HCT116 (cell line): ENCODE measurements around the gene CAMK1D. TPM values are rescaled to one million over a fixed set of nuclear protein-coding genes. Genes with fewer than 3 reads are reported as not detected.
A peak's percentile ranks its signal among the peaks of the same experiment; 100 is the strongest.

Experiments used
- ATAC-seq: fragments of 200-7000 bp; cut with Tn5 transposase; 2 replicates; pipeline ENCODE4 v1.9.1; 2020; ENCODE audit warnings: mild to moderate bottlenecking, moderate library complexity
- BruUV-seq: library from RNA; stranded (reverse); fragments of 400-500 nt; replicated peaks from 2 replicates; lab custom pipeline; 2021; lab: Mats Ljungman, UMichigan
- CTCF ChIA-PET: fragments of 300-600 bp; sonication (Branson Sonifier 250); formaldehyde crosslinking; loops from one replicate; lab custom pipeline; 2021; ENCODE audit warnings: antibody characterized with exemption; lab: Charles Lee
- POLR2A ChIA-PET: fragments of 300-600, 350-600 bp; sonication (Branson Sonifier 250); formaldehyde crosslinking; loops from one replicate; lab custom pipeline; 2021; ENCODE audit warnings: antibody characterized with exemption; lab: Charles Lee
- RAD21 ChIA-PET, 2 experiments: fragments of 300-600 bp; sonication (Branson Sonifier 250); formaldehyde crosslinking; loops; one replicate each; lab custom pipeline; 2023; ENCODE audit warnings: low total read pairs in 2 of 2; ENCODE audit not compliant: uncharacterized antibody in 2 of 2, unreplicated experiment in 2 of 2, low non-redundant PET in 1 of 2; lab: Charles Lee
- DNase-seq: peaks from one replicate; pipeline ENCODE4 v3.0.0-alpha.2; 2010; ENCODE audit warnings: low read depth, low spot score
- H2AFZ ChIP-seq: fragments of 200-600 bp; shearing (Covaris generic), sonication (generic); 2 replicates; pipeline ENCODE4 v1.6.1; 2017; ENCODE audit warnings: low read depth, mixed run types, mixed read lengths, antibody characterized with exemption, low read length; ENCODE audit not compliant: poor library complexity, severe bottlenecking
- H3K27ac ChIP-seq: 2 replicates; pipeline ENCODE4 v1.5.1; 2012; ENCODE audit warnings: low read depth, low read length
- H3K27me3 ChIP-seq: fragments of 200-600 bp; sonication (generic); 2 replicates; pipeline ENCODE4 v1.6.1; 2016; ENCODE audit warnings: mixed run types, low read length, mixed read lengths; ENCODE audit not compliant: insufficient read depth
- H3K36me3 ChIP-seq, 2 experiments: fragments of 200-500 bp in 1 of 2; fragments of 200-600 bp in 1 of 2; sonication (Bioruptor generic) in 1 of 2; sonication (generic) in 1 of 2; 2 replicates each; pipeline versions ENCODE4 v1.5.1 to v1.6.1; 2014 to 2016; ENCODE audit warnings: low read length in 2 of 2, inconsistent platforms in 1 of 2, mixed read lengths in 1 of 2, mixed run types in 1 of 2; ENCODE audit not compliant: insufficient read depth in 2 of 2, control insufficient read depth in 1 of 2
- H3K4me1 ChIP-seq, 2 experiments: fragments of 200-600 bp in 1 of 2; sonication (generic) in 1 of 2; 2 replicates each; pipeline versions ENCODE4 v1.5.1 to v1.6.1; 2012 to 2017; ENCODE audit warnings: low read length in 2 of 2, inconsistent platforms in 1 of 2, mild to moderate bottlenecking in 1 of 2, mixed read lengths in 1 of 2, mixed run types in 1 of 2, moderate library complexity in 1 of 2; ENCODE audit not compliant: insufficient read depth in 2 of 2, control insufficient read depth in 1 of 2
- H3K4me2 ChIP-seq: fragments of 200-600 bp; sonication (generic); 2 replicates; pipeline ENCODE4 v1.6.1; 2017; ENCODE audit warnings: mixed run types, low read length, mixed read lengths
- H3K4me3 ChIP-seq, 2 experiments: fragments of 200-600 bp in 1 of 2; sonication (generic) in 1 of 2; replicated peaks in 1 of 2; 2 replicates each; pipeline ENCODE4 v1.5.1; 2011 to 2016; ENCODE audit warnings: low read length in 2 of 2, control low read depth in 1 of 2, low read depth in 1 of 2, mild to moderate bottlenecking in 1 of 2, mixed read lengths in 1 of 2, mixed run types in 1 of 2
- H3K79me2 ChIP-seq: fragments of 200-600 bp; sonication (generic); 2 replicates; pipeline ENCODE4 v1.6.1; 2017; ENCODE audit warnings: mild to moderate bottlenecking, mixed run types, low read length, moderate library complexity, mixed read lengths; ENCODE audit not compliant: insufficient read depth
- H3K9ac ChIP-seq: fragments of 200-600 bp; sonication (generic); 2 replicates; pipeline ENCODE4 v1.6.1; 2016; ENCODE audit warnings: low read length, mixed read lengths
- H3K9me2 ChIP-seq: fragments of 200-600 bp; sonication (generic), shearing (Covaris generic); 2 replicates; pipeline ENCODE4 v1.6.1; 2017; ENCODE audit warnings: mixed run types, mild to moderate bottlenecking, moderate library complexity; ENCODE audit not compliant: insufficient read depth
- H3K9me3 ChIP-seq, 2 experiments: fragments of 200-500 bp in 1 of 2; fragments of 200-600 bp in 1 of 2; sonication (Bioruptor generic) in 1 of 2; sonication (generic) in 1 of 2; 2 replicates each; pipeline ENCODE4 v1.6.1; 2014 to 2017; ENCODE audit warnings: low read length in 2 of 2, mixed read lengths in 2 of 2, inconsistent platforms in 1 of 2, low read depth in 1 of 2, mild to moderate bottlenecking in 1 of 2, mixed run types in 1 of 2, moderate library complexity in 1 of 2; ENCODE audit not compliant: control insufficient read depth in 1 of 2, insufficient read depth in 1 of 2
- H4K20me1 ChIP-seq: fragments of 200-600 bp; sonication (generic), shearing (Covaris generic); 2 replicates; pipeline ENCODE4 v1.6.1; 2017; ENCODE audit warnings: mixed run types, mild to moderate bottlenecking, moderate library complexity; ENCODE audit not compliant: insufficient read depth
- ATF3 ChIP-seq: IDR thresholded peaks from 2 replicates; pipeline ENCODE4 v1.6.1; 2012
- CEBPB ChIP-seq: IDR thresholded peaks from 2 replicates; pipeline ENCODE4 v1.6.1; 2012; ENCODE audit warnings: low read depth
- CTCF ChIP-seq, 3 experiments: fragments of 200-600 bp in 1 of 3; sonication (generic) in 1 of 3; IDR thresholded peaks in 2 of 3; conservative IDR thresholded peaks in 1 of 3; 2 replicates each; pipeline ENCODE4 v1.5.1; 2012 to 2017; ENCODE audit warnings: low read depth in 2 of 3, low read length in 2 of 3, antibody characterized with exemption in 1 of 3, borderline replicate concordance in 1 of 3, control low read depth in 1 of 3, mild to moderate bottlenecking in 1 of 3, mixed read lengths in 1 of 3, mixed run types in 1 of 3, moderate library complexity in 1 of 3; ENCODE audit not compliant: insufficient read depth in 1 of 3
- EGR1 ChIP-seq: IDR thresholded peaks from 2 replicates; pipeline ENCODE4 v1.6.1; 2012; ENCODE audit warnings: low read depth
- EZH2phosphoT487 ChIP-seq: fragments of 200-600 bp; IDR thresholded peaks from 2 replicates; pipeline ENCODE4 v1.6.1; 2018; ENCODE audit warnings: antibody characterized with exemption, borderline replicate concordance
- FOSL1 ChIP-seq: IDR thresholded peaks from 2 replicates; pipeline ENCODE4 v1.6.1; 2012; ENCODE audit warnings: low read depth
- JUND ChIP-seq: IDR thresholded peaks from 2 replicates; pipeline ENCODE4 v1.6.1; 2012
- POLR2A ChIP-seq: IDR thresholded peaks from 2 replicates; pipeline ENCODE4 v1.7.0; 2011; ENCODE audit warnings: borderline replicate concordance; ENCODE audit not compliant: insufficient read depth, insufficient read length; ENCODE audit errors: extremely low read depth
- POLR2AphosphoS5 ChIP-seq: IDR thresholded peaks from 2 replicates; pipeline ENCODE4 v1.6.1; 2011; ENCODE audit warnings: mild to moderate bottlenecking, low read depth, low read length, moderate library complexity
- RAD21 ChIP-seq: IDR thresholded peaks from 2 replicates; pipeline ENCODE4 v1.6.1; 2012; ENCODE audit warnings: low read depth, mild to moderate bottlenecking
- REST ChIP-seq: IDR thresholded peaks from 2 replicates; pipeline ENCODE4 v1.6.1; 2012; ENCODE audit warnings: low read depth
- SP1 ChIP-seq: IDR thresholded peaks from 2 replicates; pipeline ENCODE4 v1.6.1; 2012; ENCODE audit warnings: low read depth
- ZBTB33 ChIP-seq: IDR thresholded peaks from 2 replicates; pipeline ENCODE4 v1.6.1; 2011; ENCODE audit warnings: mild to moderate bottlenecking, low read length, moderate library complexity; ENCODE audit not compliant: insufficient replicate concordance; ENCODE audit errors: extremely low read depth
- ZNF274 ChIP-seq: fragments of 200-500 bp; sonication (Bioruptor generic); IDR thresholded peaks from 2 replicates; pipeline ENCODE4 v1.6.1; 2014; ENCODE audit warnings: mild to moderate bottlenecking, low read depth, low read length, inconsistent platforms
- intact Hi-C: fragments of 100-400 bp; cut with micrococcal nuclease; formaldehyde crosslinking; loops from 2 replicates; pipeline ENCODE4 v1.10.0; 2022
- total RNA-seq: library from RNA; stranded (reverse); gene quantifications from one replicate; pipeline ENCODE4 v1.2.1, GENCODE V29; 2021; ENCODE audit not compliant: unreplicated experiment
- TF ChIP-seq, protein P1 (sequence below): IDR thresholded peaks from 2 replicates; pipeline ENCODE4 v1.6.1; 2012

Gene CAMK1D
- total RNA-seq, 1 experiment from 2014 or later, result 9.6 TPM

GRCh38 chr10:12707461-12708185 lies 358.3 kb downstream of the CAMK1D start (continued):
- no peak for TF ChIP-seq REST
- peak; percentile 53; the same call in 1 of the 2 replicates for TF ChIP-seq JUND
- TF ChIP-seq, all 23 proteins: peak for 9

DNA sequence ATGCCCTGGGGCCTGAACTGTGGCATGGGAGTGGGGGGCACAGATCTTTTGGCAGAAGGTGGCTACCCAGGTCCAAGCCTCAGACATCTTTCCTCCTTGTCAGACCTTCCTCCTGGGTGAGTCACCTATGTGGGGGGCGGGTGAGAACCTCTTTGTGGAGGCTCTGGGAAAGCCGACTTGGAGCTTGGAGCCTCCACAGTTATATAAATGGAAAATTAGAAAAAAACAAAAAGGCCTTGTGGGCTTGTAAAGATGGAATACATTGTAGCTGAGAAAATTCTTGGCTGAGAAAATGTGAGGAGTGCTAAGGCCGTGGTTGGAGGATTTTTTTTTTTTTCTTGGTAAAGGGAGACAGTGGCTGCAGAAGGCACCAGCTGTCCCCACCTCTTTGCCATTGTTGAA lies 359.7 kb downstream of the CAMK1D start:
- RAD21 ChIA-PET, result interaction anchor here in 1 of 2 experiments (1.1 to 1.2 kb wide), 2 partner anchors 444 to 494 kb away, joined by 3 read pairs; no protein-coding TSS in a partner anchor
- no peaks in the 10 kb centered on the region for H4K20me1 ChIP-seq
- H3K9me2 ChIP-seq, result no peaks in the 10 kb centered on the region
- H3K27ac ChIP-seq, result no peak overlapping the region
- H2AFZ ChIP-seq, result no peak overlapping the region
- H3K79me2 ChIP-seq, result no peaks in the 10 kb centered on the region
- peak overlapping the region; percentile 67 for H3K4me2 ChIP-seq
- no peaks in the 10 kb centered on the region for H3K27me3 ChIP-seq
- peaks cover 47 to 73% of the 10 kb centered on the region in 2 experiments for H3K4me1 ChIP-seq
- no peak for ATAC-seq
- intact Hi-C loops, result loop anchor here (5.0 kb wide), 1 partner anchor 362 kb away; the partner anchor contains the start of gene CAMK1D
- no TSS peak for BruUV-seq
- no peak for DNase-seq
- no peaks in the 10 kb centered on the region for H3K9me3 ChIP-seq
- no peak overlapping the region; the same call in 1 of the 2 replicates for H3K9ac ChIP-seq
- CTCF ChIA-PET, result interaction anchor here (0.8 to 3.8 kb wide), 6 partner anchors 9 to 579 kb away, joined by 3 to 32 read pairs (median 7); no protein-coding TSS in a partner anchor
- POLR2A ChIA-PET, result interaction anchor here (0.6 to 3.5 kb wide), 2 partner anchors 11 to 660 kb away, joined by 3 to 13 read pairs; no protein-coding TSS in a partner anchor
- H3K36me3 ChIP-seq, result no peaks in the 10 kb centered on the region
- H3K4me3 ChIP-seq, result 0 out of 4 replicates have a peak overlapping the region, but pooled peaks of 1 of the 2 experiments have one; percentile 3
- TF ChIP-seq EZH2phosphoT487, result no peak
- TF ChIP-seq JUND, result 0 out of 2 replicates have a peak, but pooled peaks have one; percentile 37
- no peak for TF ChIP-seq ZBTB33
- peak; percentile 64 for TF ChIP-seq FOSL1
- TF ChIP-seq POLR2AphosphoS5, result no peak
- TF ChIP-seq ZNF274, result no peak
- no peak for TF ChIP-seq EGR1
- TF ChIP-seq CTCF (IDR thresholded peaks at IDR 0.05 in 2 of 3, conservative IDR thresholded peaks at IDR 0.05 in 1 of 3; ENCODE audit: borderline replicate concordance in 1 of 3, insufficient read depth in 1 of 3, low read depth in 2 of 3, low read length in 2 of 3), result no peak
- TF ChIP-seq POLR2A, result no peak
- no peak for TF ChIP-seq CEBPB
- no peak for TF ChIP-seq SP1
- TF ChIP-seq, protein P1, sequence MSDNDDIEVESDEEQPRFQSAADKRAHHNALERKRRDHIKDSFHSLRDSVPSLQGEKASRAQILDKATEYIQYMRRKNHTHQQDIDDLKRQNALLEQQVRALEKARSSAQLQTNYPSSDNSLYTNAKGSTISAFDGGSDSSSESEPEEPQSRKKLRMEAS, result no peak
- TF ChIP-seq RAD21, result no peak
- no peak for TF ChIP-seq ATF3
